ENCODE measurements around the gene IGSF5.

IGSF5 gene

DNA sequence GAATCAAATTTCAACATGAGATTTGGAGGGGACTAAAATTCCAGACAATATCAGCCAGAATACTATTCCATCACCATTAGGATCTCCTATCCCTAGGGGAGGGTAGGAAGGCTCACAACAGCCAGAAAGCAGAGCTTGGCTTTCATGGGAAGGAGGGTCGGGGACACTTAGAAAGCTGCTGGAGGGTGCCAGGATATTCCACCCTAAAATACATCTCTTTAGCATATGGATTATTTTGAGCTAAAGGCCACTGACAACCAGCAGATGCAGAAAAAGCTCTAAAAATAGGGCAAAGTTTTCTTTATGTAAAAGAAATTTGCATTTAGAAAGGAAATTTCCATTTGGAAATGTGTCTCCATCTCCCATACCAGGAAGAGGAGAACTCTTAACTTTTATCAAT lies 68.0 kb downstream of the IGSF5 start:
- FAIRE-seq = no peak
- DNase-seq (ENCODE audit: insufficient read length, low spot score) = no peak

DNA sequence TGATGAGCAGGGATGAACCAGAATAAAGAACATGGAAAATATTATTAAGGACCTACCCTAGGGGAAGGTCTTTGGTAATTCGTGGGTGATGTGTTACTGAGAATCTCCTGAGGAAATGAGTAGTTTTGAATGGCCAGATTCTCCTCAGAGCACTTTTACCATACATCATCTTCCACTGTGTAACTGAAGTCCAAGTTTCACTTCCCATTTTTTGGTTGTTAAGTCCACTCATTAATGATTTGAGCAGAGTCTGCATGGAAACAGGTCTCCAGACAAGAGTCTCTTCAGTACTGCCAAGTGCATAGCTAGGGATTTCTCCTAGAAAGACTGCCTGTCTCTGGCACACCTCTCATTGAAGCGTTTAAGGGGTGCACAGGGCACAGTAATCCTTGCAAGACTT lies 73.6 kb downstream of the IGSF5 start:
- no peak for FAIRE-seq
- no peak for DNase-seq (ENCODE audit: insufficient read length, low spot score)

DNA sequence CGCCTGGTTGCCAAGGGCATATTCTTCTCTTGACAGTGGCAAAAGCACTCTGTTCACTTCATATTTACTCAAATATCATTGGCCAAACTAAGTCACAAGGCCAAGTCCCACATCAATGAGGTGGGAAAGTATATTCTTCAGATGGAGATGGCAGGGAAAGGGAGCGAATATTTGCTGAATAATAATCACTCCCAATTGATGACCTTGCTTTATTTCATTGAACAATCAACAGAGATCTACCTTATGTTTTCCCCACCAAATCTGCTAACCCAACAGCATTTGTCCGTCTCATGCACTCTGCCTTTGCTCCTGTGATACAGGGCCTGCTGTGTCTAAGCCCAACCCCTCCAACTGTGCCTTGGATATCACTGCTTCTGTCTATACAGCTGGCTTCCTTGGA lies 77.1 kb downstream of the IGSF5 start:
- FAIRE-seq (no peak), DNase-seq (ENCODE audit: insufficient read length, low spot score) (no peak)

DNA sequence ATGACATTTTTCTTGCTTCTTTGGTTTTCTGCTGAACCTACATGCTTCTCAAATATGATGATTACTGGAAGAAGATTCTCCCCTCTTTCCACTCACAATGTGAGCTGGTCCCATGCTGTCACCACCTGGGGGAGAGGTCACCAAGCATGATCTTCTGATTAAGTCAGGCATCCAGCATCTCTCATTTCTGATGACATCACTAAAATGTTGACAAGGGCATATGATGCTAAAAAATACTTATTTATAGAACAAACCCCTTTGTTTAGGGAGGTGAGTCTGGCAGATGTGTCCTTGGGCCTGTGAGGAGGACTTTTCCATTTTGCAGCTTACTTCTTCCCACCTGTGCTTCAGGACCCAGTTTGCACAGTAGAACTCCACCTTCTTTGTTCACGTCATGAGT lies 80.3 kb downstream of the IGSF5 start:
- no peak for FAIRE-seq
- DNase-seq (ENCODE audit: insufficient read length, low spot score) = no peak

DNA sequence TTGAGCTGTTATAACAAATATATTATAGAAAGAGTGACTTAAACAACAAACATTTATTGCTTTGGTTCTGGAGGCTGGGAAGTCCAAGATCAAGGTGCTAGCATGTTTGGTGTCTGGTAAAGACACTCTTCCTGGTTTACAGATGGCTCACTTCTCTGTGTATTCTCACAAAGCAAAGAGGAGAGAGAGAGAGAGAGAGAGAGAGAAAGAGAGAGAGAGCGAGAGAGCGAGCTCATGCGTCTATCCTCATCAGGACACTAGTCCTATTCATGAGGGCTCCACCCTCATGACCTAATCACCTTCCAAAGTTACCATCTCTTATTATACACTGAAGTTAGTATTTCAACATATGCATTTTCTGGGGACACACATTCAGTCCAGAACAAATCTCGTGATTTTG lies 89.6 kb downstream of the IGSF5 start:
- DNase-seq (ENCODE audit: insufficient read length, low spot score) (no peak), FAIRE-seq (no peak)

DNA sequence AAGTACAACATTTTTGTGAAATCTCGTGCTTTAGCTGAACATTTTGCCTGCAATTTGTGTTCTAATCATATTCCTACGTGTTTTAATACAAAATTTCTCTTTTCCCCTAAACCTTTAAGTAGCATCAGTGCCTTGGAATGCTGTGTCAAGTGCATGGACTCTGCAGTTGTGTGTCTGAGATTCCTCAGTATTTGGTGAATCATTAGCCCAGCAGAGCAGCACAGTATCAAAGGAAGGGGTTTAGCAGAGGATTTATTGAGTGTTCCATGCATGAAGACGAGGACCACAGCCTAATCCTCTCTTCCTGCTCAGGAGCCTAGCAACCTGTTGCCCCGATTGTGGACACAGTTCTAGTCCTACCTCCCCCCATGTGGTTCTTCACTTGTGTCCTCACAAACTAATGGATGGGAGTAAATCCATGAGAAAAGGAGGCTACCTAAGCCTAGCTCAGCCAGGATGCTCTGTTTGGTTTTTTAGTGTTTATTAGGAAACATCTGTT lies 92.9 kb downstream of the IGSF5 start:
- FAIRE-seq (no peak), DNase-seq (ENCODE audit: insufficient read length, low spot score) (no peak)

DNA sequence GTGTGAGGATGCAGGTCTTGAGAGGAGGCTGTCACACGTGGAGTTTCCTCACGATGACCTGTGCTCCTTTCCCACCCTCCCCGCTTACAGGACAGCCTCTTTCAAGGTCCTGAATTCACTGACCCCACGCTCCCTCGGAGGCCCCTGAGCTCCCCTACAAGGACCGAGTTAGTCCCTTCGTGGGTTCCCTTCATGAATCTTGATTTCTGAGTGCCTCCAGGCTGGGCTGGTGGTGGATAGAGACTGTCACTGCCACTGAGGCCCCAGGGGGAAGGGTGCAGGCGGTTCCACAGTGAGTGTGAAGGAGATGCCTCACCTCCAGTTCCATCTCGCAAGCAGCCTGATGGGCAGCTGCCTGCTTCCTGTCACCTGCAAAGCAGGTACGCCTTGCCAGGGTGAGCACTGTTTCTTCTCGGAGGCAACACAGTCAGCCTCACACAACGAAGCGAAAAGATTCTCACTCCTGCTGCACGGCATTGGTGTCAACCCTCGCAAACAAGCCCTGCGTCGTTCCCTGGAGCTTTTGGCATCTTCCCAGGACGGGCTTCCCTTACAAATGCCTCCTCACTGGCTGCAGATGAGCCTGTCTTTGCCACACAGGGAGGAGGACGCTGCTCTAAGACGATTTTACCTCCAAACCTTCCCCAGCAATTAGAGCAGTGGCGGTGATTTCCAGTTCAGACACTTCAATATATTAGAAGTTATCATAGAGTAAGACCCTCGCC lies 95.6 kb downstream of the IGSF5 start:
- FAIRE-seq (no peak), DNase-seq (ENCODE audit: insufficient read length, low spot score) (no peak)

DNA sequence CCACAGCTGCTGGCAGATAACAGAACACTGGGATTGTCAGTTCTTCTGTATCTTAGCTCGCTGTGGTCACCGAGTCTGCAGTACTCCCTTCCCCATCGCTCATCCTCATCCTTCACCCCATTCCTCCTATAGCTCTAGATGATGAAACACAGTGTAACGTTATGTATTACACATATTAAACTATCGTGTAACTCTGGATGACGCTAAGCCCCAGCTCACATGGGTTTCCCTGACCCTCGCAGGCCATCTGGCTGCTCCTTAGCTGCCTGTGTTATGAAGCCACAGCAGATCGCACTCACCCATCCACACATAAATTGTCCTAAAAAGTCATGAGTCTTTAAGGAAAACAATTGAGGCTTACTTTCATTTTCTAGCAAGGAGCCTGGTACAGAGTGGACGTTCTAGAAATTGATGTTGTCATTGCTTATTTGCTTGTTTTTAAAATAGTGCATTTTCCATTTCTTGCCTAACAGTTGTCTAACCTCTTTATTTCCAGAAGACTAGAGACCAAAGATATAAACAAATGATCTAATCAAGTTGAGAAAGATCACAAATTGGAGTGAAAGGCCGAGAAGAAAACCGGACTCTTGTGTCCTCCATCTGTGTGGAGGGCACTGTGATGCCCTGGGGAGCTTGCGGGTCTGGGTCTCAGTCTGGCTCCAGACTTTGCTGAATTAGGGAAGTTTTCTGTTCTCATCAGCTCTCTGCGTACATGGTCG lies 97.9 kb downstream of the IGSF5 start:
- FAIRE-seq (no peak), DNase-seq (ENCODE audit: insufficient read length, low spot score) (no peak)

DNA sequence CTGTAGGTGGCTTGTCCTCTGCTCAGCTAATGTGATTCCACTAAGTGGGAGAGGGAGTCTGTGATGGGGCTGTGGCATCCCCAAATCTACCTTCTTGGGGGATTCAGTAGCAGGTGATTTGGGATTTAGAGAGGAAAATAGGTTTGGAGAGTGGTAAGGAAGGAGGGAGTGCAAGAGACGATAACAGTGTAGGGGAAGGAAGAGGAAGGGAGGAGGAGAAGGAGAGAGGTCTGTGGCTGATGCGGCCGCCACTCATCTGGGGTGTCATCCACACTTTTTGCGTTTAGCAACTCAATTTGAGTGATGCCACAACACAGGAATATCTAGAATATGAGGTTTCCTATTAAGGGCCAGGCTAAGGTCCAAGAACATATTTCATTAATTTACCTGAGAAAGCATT lies 98.5 kb downstream of the IGSF5 start:
- no peak for DNase-seq (ENCODE audit: insufficient read length, low spot score)
- no peak for FAIRE-seq

DNA sequence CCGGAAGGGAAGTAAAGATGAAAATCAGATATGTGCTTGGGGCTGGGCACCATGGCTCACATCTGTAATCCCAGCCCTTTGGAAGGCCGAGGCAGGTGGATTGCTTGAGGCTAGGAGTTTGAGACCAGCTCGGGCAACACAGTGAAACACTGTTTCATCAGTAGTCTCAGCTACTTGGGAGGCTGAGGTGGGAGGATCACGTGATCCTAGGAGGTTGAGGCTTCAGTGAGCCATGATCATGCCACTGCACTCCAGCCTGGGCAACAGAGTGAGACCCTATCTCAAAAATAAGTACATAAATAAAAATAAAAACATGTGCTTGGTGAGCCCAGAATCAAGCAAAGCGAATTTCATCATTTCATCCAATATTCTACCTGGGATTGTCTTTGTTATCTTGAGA lies 98.9 kb downstream of the IGSF5 start:
- FAIRE-seq (no peak), DNase-seq (ENCODE audit: insufficient read length, low spot score) (no peak)

DNA sequence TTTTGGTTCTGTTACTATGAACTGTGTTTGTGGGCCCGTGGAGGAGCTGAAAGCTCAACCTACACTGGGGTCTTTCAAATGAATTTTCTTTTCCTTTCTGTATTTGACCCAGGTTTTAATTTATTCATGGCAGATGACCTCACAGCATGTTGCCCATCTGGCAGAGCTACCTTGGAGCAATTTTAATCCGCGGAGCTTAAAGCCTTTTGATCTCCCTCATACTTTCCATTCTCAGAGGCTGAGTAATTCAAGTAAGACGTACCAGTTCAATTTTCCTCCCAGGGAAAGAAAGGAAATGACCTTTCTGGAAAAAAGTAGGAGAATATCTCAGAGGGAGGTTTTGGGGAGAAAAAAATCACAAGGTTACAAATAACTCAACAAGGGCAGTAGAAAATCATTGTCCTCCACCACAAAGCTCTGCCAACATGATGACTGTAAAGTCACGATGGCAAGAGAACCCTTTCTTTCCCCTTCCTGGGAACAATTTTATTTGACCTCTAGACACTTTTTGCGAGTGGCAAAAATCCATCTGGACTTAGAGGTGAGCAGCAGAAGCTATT lies 100.7 kb downstream of the IGSF5 start:
- DNase-seq (ENCODE audit: insufficient read length, low spot score) = no peak

DNA sequence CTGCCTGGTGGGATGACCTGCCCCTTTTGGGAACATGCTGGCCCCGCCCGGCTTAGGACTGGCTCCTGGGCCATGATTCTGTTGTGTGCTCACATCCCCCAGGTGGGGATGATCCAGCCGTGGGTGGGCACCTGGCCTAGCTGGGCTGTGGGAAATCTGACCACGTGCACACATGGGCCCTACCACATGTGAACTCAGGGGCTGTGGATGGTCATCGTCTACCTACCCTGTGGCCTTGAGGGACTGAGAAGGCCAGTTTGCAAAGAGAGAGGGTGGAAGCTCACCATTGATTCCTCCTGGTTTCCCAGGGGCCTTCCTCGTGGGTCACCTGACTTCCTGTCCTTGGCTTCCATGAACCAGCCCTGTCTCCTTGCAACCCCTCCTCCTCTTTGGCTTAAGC lies 102.9 kb downstream of the IGSF5 start:
- FAIRE-seq (no peak), DNase-seq (ENCODE audit: insufficient read length, low spot score) (no peak)

More for the DNA sequence above, 100.7 kb downstream of the IGSF5 start:
- no peak for FAIRE-seq

DNA sequence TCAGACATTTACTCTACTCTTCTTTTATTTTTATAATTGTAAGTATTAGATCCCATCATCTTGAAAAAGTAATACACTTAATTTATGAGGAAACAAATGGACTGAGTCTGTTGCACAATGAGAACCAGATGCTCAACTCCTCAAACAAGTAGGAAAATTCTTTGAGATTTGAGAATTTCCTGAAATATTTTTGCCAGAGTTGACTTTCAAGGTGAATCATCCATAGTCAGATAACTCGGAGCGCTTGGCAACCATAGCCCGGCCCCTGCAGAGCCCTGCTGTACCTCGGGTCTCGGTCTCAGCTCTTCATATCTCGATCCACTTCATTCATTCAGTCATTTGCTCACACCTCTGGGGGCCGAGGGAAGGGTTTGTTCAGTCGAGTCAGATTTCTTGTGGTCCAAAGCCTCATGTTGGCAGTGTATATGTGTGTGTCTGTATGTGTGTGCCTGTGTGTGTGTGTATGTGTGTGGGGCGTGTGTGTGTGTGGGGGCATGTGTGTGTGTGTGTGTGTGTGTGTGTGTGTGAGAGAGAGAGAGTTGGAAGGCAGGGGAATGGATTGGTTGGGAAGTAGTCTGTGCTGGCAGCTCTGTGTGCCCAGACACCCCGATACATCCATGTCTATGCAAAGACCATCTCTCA lies 104.2 kb downstream of the IGSF5 start:
- no peak for FAIRE-seq
- DNase-seq (ENCODE audit: insufficient read length, low spot score) = no peak

DNA sequence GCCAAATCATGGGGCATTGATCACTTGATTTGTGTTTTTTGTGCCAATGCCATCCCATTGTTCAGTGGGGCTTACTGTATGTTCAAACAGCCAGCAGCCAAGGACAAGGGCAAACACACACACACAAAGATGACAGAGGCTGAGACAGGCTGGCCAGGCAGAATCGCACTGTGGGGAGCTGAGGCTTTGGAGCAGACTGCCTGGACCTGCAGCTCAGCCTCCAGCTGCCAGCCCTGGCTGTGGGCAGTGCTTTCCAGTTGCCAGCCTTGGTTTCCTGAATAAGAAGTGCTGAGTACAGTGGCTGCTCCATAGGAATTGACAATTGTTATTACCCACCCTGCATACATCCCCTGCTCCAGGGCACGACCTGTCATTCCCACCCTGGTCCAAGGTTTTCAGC lies 105.3 kb downstream of the IGSF5 start:
- DNase-seq (ENCODE audit: insufficient read length, low spot score) = no peak
- FAIRE-seq = no peak

DNA sequence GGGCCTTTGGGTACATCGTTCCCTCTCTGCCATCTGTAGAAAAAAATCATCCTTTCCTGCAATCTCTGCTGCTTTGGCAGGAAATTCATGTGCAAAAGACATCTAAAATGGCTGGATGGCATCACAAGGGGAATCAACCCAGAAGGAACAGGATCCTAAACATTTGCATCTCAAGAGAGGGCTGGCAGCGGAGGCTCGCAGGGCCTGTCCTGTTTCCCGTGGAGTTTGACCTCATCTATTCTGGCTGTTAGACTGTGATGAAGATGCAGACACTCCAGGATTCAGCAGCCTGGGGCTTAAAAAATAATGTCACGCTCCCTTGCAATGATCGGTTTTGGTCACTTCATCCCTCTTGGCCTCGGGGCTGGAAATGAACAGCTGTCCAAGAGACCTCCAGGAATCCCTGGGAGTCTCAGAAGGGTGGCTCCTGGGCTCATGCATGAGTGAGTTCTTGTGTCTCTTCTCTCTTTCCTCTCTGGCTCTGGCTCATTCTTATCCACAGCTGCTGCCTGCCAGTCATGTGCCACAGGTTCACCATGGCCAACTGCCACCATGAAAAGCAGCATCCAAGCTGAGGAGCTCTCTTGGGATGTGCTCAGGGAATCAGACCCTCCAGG lies 106.1 kb downstream of the IGSF5 start:
- FAIRE-seq (no peak), DNase-seq (ENCODE audit: insufficient read length, low spot score) (no peak)
